ENCODE measurements around the gene KLHL22. TPM values are rescaled to one million over a fixed set of nuclear protein-coding genes. Genes with fewer than 3 reads are reported as not detected.

The KLHL22 gene
- total RNA-seq, 5 donors from 2014 or later (not counting 1 experiment from before 2014, with no cell fraction given), result 42.0 to 57.8 (median 47.1) TPM

- peaks cover 62 to 73% (median 68%) of the 10 kb centered on the region in 3 donors for H3K4me1 Mint-ChIP-seq
- peak overlapping the region; percentile 51 to 68 (median 58) for H3K4me3 Mint-ChIP-seq
- peak overlapping the region; percentile 99 to 100 for H3K27ac Mint-ChIP-seq
- no peaks in the 10 kb centered on the region for H3K27me3 ChIP-seq (replicated peaks in 1 of 2; ENCODE audit: control insufficient read depth in 2 of 2, extremely low read depth in 1 of 2, insufficient read depth in 2 of 2, low read length in 1 of 2)
- ATAC-seq (replicated peaks in 1 of 4), result no peak
- H3K9me3 ChIP-seq, result no peaks in the 10 kb centered on the region
- H3K36me3 ChIP-seq (ENCODE audit: control insufficient read depth in 2 of 2, extremely low read depth in 1 of 2, insufficient read depth in 1 of 2, low read length in 1 of 2), result peaks cover 0 to 8% of the 10 kb centered on the region in 2 donors
- H3K27me3 Mint-ChIP-seq, result no peaks in the 10 kb centered on the region
- no peaks in the 10 kb centered on the region for H3K9me3 Mint-ChIP-seq
- H3K27ac ChIP-seq (ENCODE audit: low read length), result peak overlapping the region; percentile 99
- 94% methylated on average over 27 of the region's 32 CpGs for WGBS (ENCODE audit: insufficient coverage)
- peaks cover 15% of the 10 kb centered on the region for H3K36me3 Mint-ChIP-seq
- DNase-seq, result no peak
- no peak overlapping the region for H3K4me3 ChIP-seq (ENCODE audit: control insufficient read depth in 1 of 2, extremely low read depth in 1 of 2, low read length in 1 of 2)
- POLR2A ChIA-PET, result no interaction called here
- H3K4me1 ChIP-seq (ENCODE audit: control insufficient read depth in 1 of 2, extremely low read depth in 1 of 2, insufficient read depth in 2 of 2, low read length in 2 of 2), result peaks cover 40 to 72% of the 10 kb centered on the region in 2 experiments
- CTCF ChIA-PET, result interaction anchor here (0.6 to 1.4 kb wide), 3 partner anchors 11 to 137 kb away, joined by 3 read pairs; no protein-coding TSS in a partner anchor
Measured at GRCh38 chr22:20464912-20465758, 30.5 kb downstream of the KLHL22 start.

DNA sequence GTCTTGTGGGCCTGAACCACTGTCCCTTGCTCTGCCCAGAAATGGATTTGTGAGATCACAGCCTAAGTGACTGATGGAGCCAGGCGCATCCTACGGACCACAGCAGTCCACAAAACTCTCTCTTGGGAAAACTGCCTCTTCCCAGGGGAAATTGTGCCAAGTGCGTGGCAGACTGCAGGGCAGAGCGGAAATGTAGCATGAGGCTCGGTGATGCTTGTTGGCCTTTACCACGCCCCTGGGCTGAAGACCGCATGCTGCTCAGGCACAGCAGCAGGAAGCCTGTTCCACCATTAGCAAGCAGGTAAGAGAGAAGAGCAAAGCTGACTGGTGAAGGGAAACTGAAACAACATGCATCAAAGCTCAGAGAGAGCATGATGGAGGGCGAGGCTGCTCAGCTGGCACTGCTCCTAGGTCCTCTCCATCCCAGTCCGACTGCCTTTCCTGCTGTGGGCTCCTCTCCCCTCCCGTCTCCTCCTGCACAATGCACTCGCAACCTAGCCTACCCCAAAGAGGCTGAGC, 31.4 kb downstream of the KLHL22 start:
- no peaks in the 10 kb centered on the region for H3K9me3 Mint-ChIP-seq
- Histone ChIP-seq H3K9me3 (no peaks in the 10 kb centered on the region), H3K36me3 (ENCODE audit: control insufficient read depth in 2 of 2, extremely low read depth in 1 of 2, insufficient read depth in 1 of 2, low read length in 1 of 2) (peaks cover 0 to 5% of the 10 kb centered on the region in 2 donors), H3K4me1 (ENCODE audit: control insufficient read depth in 1 of 2, extremely low read depth in 1 of 2, insufficient read depth in 2 of 2, low read length in 2 of 2) (peaks cover 40 to 70% of the 10 kb centered on the region in 2 experiments), H3K4me3 (ENCODE audit: control insufficient read depth in 1 of 2, extremely low read depth in 1 of 2, low read length in 1 of 2) (peak overlapping the region; percentile 16 to 18), H3K27ac (ENCODE audit: low read length) (peak overlapping the region; percentile 99), H3K27me3 (replicated peaks in 1 of 2; ENCODE audit: control insufficient read depth in 2 of 2, extremely low read depth in 1 of 2, insufficient read depth in 2 of 2, low read length in 1 of 2) (no peaks in the 10 kb centered on the region)
- ATAC-seq (replicated peaks in 1 of 4) (peak; percentile 87 to 90 (median 88)), DNase-seq (peak; percentile 50 to 81 (median 64))
- peak overlapping the region; percentile 54 to 68 (median 58) for H3K4me3 Mint-ChIP-seq
- H3K27ac Mint-ChIP-seq, result peak overlapping the region; percentile 99 to 100
- peaks cover 18% of the 10 kb centered on the region for H3K36me3 Mint-ChIP-seq
- ChIA-PET CTCF (interaction anchor here (0.6 to 2.0 kb wide), 7 partner anchors 10 to 136 kb away, joined by 3 to 10 read pairs (median 4); no protein-coding TSS in a partner anchor), POLR2A (interaction anchor here in 1 of 2 donors (0.9 kb wide), 1 partner anchor 35 kb away, joined by 5 read pairs; no protein-coding TSS in a partner anchor)
- WGBS (ENCODE audit: insufficient coverage), result 30% methylated on average over 8 of the region's 11 CpGs
- peaks cover 64 to 74% (median 69%) of the 10 kb centered on the region in 3 donors for H3K4me1 Mint-ChIP-seq
- no peaks in the 10 kb centered on the region for H3K27me3 Mint-ChIP-seq

DNA sequence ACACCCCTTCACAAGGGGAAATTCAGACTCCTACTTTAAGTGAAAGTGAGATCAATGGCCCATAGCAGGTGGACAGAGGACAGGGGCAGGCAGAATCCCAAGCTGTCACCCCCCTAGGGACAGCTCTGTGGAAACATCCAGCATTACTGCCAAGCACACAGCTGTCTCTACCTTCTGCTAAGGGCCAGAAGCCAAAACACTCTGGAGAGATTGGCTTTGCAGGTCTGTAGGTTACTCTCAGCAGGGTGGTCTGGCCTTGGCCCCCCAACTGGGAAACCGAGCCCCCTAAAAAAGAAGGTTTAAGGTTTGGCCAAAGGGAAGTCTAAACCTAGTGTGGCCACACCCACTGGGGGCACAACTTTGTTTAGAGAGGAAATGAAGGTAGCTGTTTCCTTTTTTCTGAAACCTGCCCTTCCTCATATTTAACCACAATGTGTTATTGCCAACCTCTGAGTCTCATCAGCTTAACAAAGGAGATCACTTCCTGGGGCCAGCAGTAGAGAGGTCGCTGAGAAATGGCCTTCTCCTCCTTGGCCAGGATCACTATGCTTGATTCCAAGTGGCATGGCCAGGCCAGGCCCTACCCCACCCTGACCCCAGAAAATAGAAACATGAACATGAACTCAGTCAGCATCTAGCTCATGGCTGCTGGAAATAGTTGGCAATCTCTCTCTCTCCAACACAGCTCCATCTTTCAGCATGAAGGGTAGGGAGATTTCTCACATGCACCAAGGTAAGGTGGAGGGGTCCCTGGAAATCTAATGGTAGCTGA, 32.1 kb downstream of the KLHL22 start:
- Mint-ChIP-seq H3K27ac (peak overlapping the region; percentile 99 to 100), H3K27me3 (no peaks in the 10 kb centered on the region), H3K36me3 (peaks cover 19% of the 10 kb centered on the region), H3K4me1 (peaks cover 64 to 74% (median 69%) of the 10 kb centered on the region in 3 donors), H3K4me3 (peak overlapping the region; percentile 54 to 68 (median 58)), H3K9me3 (no peaks in the 10 kb centered on the region)
- H3K27ac ChIP-seq (ENCODE audit: low read length), result peak overlapping the region; percentile 99
- DNase-seq (peak; percentile 7 to 68 (median 45)), ATAC-seq (replicated peaks in 1 of 4) (peak; percentile 70 to 79 (median 75))
- H3K27me3 ChIP-seq (replicated peaks in 1 of 2; ENCODE audit: control insufficient read depth in 2 of 2, extremely low read depth in 1 of 2, insufficient read depth in 2 of 2, low read length in 1 of 2), result no peaks in the 10 kb centered on the region
- ChIA-PET POLR2A (interaction anchor here (0.6 to 0.9 kb wide), 2 partner anchors 35 to 52 kb away, joined by 3 to 5 read pairs; no protein-coding TSS in a partner anchor), CTCF (interaction anchor here (1.0 to 2.0 kb wide), 5 partner anchors 9 to 45 kb away, joined by 3 to 10 read pairs (median 7); no protein-coding TSS in a partner anchor)
- peaks cover 0 to 10% of the 10 kb centered on the region in 2 donors for H3K36me3 ChIP-seq (ENCODE audit: control insufficient read depth in 2 of 2, extremely low read depth in 1 of 2, insufficient read depth in 1 of 2, low read length in 1 of 2)
- H3K9me3 ChIP-seq, result no peaks in the 10 kb centered on the region
- WGBS (ENCODE audit: insufficient coverage), result no CpG with 5 or more reads among the region's 2 CpGs
- peak overlapping the region; percentile 16 to 29 for H3K4me3 ChIP-seq (ENCODE audit: control insufficient read depth in 1 of 2, extremely low read depth in 1 of 2, low read length in 1 of 2)
- peaks cover 40 to 74% of the 10 kb centered on the region in 2 experiments for H3K4me1 ChIP-seq (ENCODE audit: control insufficient read depth in 1 of 2, extremely low read depth in 1 of 2, insufficient read depth in 2 of 2, low read length in 2 of 2)

DNA sequence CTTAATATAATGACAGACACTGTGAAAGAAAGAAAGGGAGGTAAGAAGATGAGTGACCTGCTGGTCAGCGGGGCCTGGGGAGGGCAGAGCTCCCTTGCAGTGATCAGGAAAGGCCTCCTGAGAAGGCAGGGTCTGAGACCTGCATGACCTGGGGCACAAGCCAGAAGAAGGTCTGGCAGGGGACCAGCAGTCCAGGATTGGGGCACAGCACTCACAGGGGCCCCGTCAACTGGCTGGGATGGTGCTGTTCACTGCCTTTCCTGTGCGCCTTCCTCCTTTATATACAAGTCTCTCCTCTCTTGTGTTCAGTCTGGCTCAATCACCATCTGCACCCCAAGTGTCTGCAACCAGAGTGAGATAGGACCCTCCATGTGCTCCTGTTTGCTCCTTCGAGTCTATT, 35.7 kb downstream of the KLHL22 start:
- 75% methylated on average over 3 of the region's 4 CpGs for WGBS (ENCODE audit: insufficient coverage)
- no peaks in the 10 kb centered on the region for H3K9me3 ChIP-seq
- ATAC-seq (replicated peaks in 1 of 4) (no peak), DNase-seq (no peak)
- Mint-ChIP-seq H3K9me3 (no peaks in the 10 kb centered on the region), H3K27me3 (no peaks in the 10 kb centered on the region), H3K36me3 (peaks cover 37% of the 10 kb centered on the region), H3K4me1 (peaks cover 51 to 63% (median 63%) of the 10 kb centered on the region in 3 donors), H3K27ac (peak overlapping the region; percentile 57 to 70), H3K4me3 (no peak overlapping the region)
- POLR2A ChIA-PET, result no interaction called here
- no peak overlapping the region for H3K4me3 ChIP-seq (ENCODE audit: control insufficient read depth in 1 of 2, extremely low read depth in 1 of 2, low read length in 1 of 2)
- H3K27ac ChIP-seq (ENCODE audit: low read length), result no peak overlapping the region
- H3K36me3 ChIP-seq (ENCODE audit: control insufficient read depth in 2 of 2, extremely low read depth in 1 of 2, insufficient read depth in 1 of 2, low read length in 1 of 2), result peaks cover 0 to 26% of the 10 kb centered on the region in 2 donors
- H3K27me3 ChIP-seq (replicated peaks in 1 of 2; ENCODE audit: control insufficient read depth in 2 of 2, extremely low read depth in 1 of 2, insufficient read depth in 2 of 2, low read length in 1 of 2), result no peaks in the 10 kb centered on the region
- peaks cover 29 to 64% of the 10 kb centered on the region in 2 experiments for H3K4me1 ChIP-seq (ENCODE audit: control insufficient read depth in 1 of 2, extremely low read depth in 1 of 2, insufficient read depth in 2 of 2, low read length in 2 of 2)
- CTCF ChIA-PET, result interaction anchor here in 1 of 2 donors (0.6 to 1.3 kb wide), 2 partner anchors 31 to 214 kb away, joined by 3 to 12 read pairs; no protein-coding TSS in a partner anchor

GRCh38 chr22:20459152-20459542, 36.4 kb downstream of the KLHL22 start:
- DNase-seq (no peak), ATAC-seq (replicated peaks in 1 of 4) (no peak)
- Histone ChIP-seq H3K36me3 (ENCODE audit: control insufficient read depth in 2 of 2, extremely low read depth in 1 of 2, insufficient read depth in 1 of 2, low read length in 1 of 2) (peaks cover 0 to 26% of the 10 kb centered on the region in 2 donors), H3K27ac (ENCODE audit: low read length) (no peak overlapping the region), H3K27me3 (replicated peaks in 1 of 2; ENCODE audit: control insufficient read depth in 2 of 2, extremely low read depth in 1 of 2, insufficient read depth in 2 of 2, low read length in 1 of 2) (no peaks in the 10 kb centered on the region), H3K4me3 (ENCODE audit: control insufficient read depth in 1 of 2, extremely low read depth in 1 of 2, low read length in 1 of 2) (no peak overlapping the region), H3K4me1 (ENCODE audit: control insufficient read depth in 1 of 2, extremely low read depth in 1 of 2, insufficient read depth in 2 of 2, low read length in 2 of 2) (peaks cover 22 to 57% of the 10 kb centered on the region in 2 experiments), H3K9me3 (no peaks in the 10 kb centered on the region)
- 96% methylated on average over 3 of the region's 3 CpGs for WGBS (ENCODE audit: insufficient coverage)
- POLR2A ChIA-PET, result interaction anchor here in 1 of 2 donors (0.5 kb wide), 1 partner anchor 30 kb away, joined by 6 read pairs; no protein-coding TSS in a partner anchor
- Mint-ChIP-seq H3K4me3 (no peak overlapping the region), H3K27ac (peak overlapping the region; percentile 57 to 70), H3K36me3 (peaks cover 40% of the 10 kb centered on the region), H3K27me3 (no peaks in the 10 kb centered on the region), H3K9me3 (no peaks in the 10 kb centered on the region), H3K4me1 (peaks cover 44 to 56% (median 55%) of the 10 kb centered on the region in 3 donors)
- CTCF ChIA-PET, result no interaction called here
